Erythroblast (primary cell): ENCODE measurements around the gene OSBPL7.

Experiments
- GATA1 ChIP-seq: IDR thresholded peaks from 2 replicates; pipeline ENCODE4 v1.6.1; 2011; ENCODE audit warnings: low read depth, mild to moderate bottlenecking, control low read depth, low read length, moderate library complexity
- POLR2A ChIP-seq: IDR thresholded peaks from 2 replicates; pipeline ENCODE4 v1.6.1; 2011; ENCODE audit warnings: mild to moderate bottlenecking, low read length

DNA sequence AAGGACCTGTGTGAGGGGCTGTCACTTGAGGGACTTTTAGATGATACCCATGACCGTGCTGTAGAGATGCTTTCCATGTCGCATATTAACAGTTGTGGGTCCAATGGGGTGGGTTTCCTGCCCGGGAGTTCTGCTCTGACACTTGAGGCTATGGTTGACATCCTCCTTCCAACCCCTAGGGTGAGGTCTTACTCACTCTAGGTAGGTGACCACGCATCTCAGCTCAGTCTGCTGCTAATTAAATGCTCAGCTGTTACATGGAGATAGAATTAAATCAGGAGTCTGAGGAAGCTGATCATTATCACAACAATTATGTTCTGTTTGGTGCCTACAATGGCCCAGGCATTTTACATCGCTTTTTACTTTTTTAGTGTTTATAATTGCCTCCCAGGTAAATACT, 40.2 kb downstream of the OSBPL7 start:
- TF ChIP-seq POLR2A, result no peak
- TF ChIP-seq GATA1, result no peak
